C4-2B (cell line): ENCODE results near the gene SLC35B3.
"Not testable (repeated sequence)": the region's sequence is repeated elsewhere in the genome, so short reads cannot be mapped to it uniquely, and the experiment has no call there.

Experiments used
- H3K27ac ChIP-seq: fragments of 450-650 bp; 2 replicates; pipeline ENCODE4 v1.5.1; 2017
- CTCF ChIP-seq: fragments of 450-650 bp; conservative IDR thresholded peaks from 2 replicates; pipeline ENCODE4 v1.5.1; 2017; ENCODE audit warnings: mild to moderate bottlenecking
- ZFX ChIP-seq: fragments of 450-650 bp; IDR thresholded peaks from 2 replicates; pipeline ENCODE4 v1.6.1; 2017

SLC35B3 gene

GRCh38 chr6:8414844-8415243 lies 20.5 kb downstream of the SLC35B3 start:
- no peak for TF ChIP-seq CTCF
- TF ChIP-seq ZFX = no peak
- H3K27ac ChIP-seq = no peak overlapping the region

- H3K27ac ChIP-seq = not testable (repeated sequence)
These were observed 29.4 kb downstream of the SLC35B3 start for GRCh38 chr6:8405946-8406345.

- H3K27ac ChIP-seq = no peak overlapping the region
- TF ChIP-seq CTCF (no peak), ZFX (no peak)
These were observed 32.8 kb downstream of the SLC35B3 start for GRCh38 chr6:8402546-8402945.

GRCh38 chr6:8400663-8401062 lies 34.7 kb downstream of the SLC35B3 start:
- TF ChIP-seq CTCF (no peak), ZFX (no peak)
- no peak overlapping the region for H3K27ac ChIP-seq

GRCh38 chr6:8392569-8392968 lies 42.8 kb downstream of the SLC35B3 start:
- no peak overlapping the region for H3K27ac ChIP-seq
- no peak for TF ChIP-seq ZFX

- no peak overlapping the region for H3K27ac ChIP-seq
- TF ChIP-seq CTCF (no peak), ZFX (no peak)
These were observed 43.4 kb downstream of the SLC35B3 start for GRCh38 chr6:8391934-8392333.

GRCh38 chr6:8389036-8389818 lies 46.1 kb downstream of the SLC35B3 start:
- H3K27ac ChIP-seq = no peak overlapping the region
- TF ChIP-seq CTCF (no peak), ZFX (no peak)

GRCh38 chr6:8387942-8388437 lies 47.4 kb downstream of the SLC35B3 start:
- H3K27ac ChIP-seq = no peak overlapping the region
- no peak for TF ChIP-seq ZFX
- no peak for TF ChIP-seq CTCF
